IMR-90 (cell line): Measurements from ENCODE around the gene DOCK10. TPM values are rescaled to one million over a fixed set of nuclear protein-coding genes. Genes with fewer than 3 reads are reported as not detected.

ENCODE experiments used
- ATAC-seq: fragments of 200-7000 bp; cut with Tn5 transposase; 2 replicates; pipeline ENCODE4 v1.9.1; 2020; ENCODE audit warnings: low read depth, mild to moderate bottlenecking, moderate library complexity
- BruUV-seq: library from RNA; stranded (reverse); fragments of 400-500 nt; replicated peaks from 2 replicates; lab custom pipeline; 2021; lab: Mats Ljungman, UMichigan
- CTCF ChIA-PET: fragments of 300-600 bp; formaldehyde crosslinking; extraction: SDS; loops from one replicate; lab custom pipeline; 2021; ENCODE audit warnings: antibody characterized with exemption; lab: Yijun Ruan, JAX
- POLR2A ChIA-PET: fragments of 300-600 bp; sonication (Branson Sonifier 250); formaldehyde crosslinking; loops from one replicate; lab custom pipeline; 2022; ENCODE audit warnings: antibody characterized with exemption; ENCODE audit not compliant: unreplicated experiment; lab: Charles Lee
- DNase-seq: peaks from one replicate; pipeline ENCODE4 v3.0.0; 2013
- H2AFZ ChIP-seq: replicated peaks from 2 replicates; pipeline ENCODE3; 2013; ENCODE audit warnings: low read length, mild to moderate bottlenecking; ENCODE audit not compliant: poor library complexity
- H2AK5ac ChIP-seq: 2 replicates; pipeline ENCODE4 v1.6.1; 2013; ENCODE audit warnings: low read depth, low read length, inconsistent platforms
- H2AK9ac ChIP-seq: replicated peaks from 2 replicates; pipeline ENCODE3; 2013; ENCODE audit warnings: mild to moderate bottlenecking, low read depth, low read length, moderate library complexity; ENCODE audit not compliant: poor library complexity
- H2BK120ac ChIP-seq: 2 replicates; pipeline ENCODE4 v1.6.1; 2013; ENCODE audit warnings: low read depth, low read length, inconsistent platforms
- H2BK15ac ChIP-seq: 3 replicates; pipeline ENCODE4 v1.6.1; 2013; ENCODE audit warnings: low read depth, low read length, inconsistent platforms
- H2BK20ac ChIP-seq: 2 replicates; pipeline ENCODE4 v1.6.1; 2013; ENCODE audit warnings: low read depth, mild to moderate bottlenecking, inconsistent platforms, low read length, moderate library complexity
- H2BK5ac ChIP-seq: 2 replicates; pipeline ENCODE4 v1.6.1; 2013; ENCODE audit warnings: mild to moderate bottlenecking, low read depth, low read length, inconsistent platforms; ENCODE audit not compliant: poor library complexity, severe bottlenecking
- H3K14ac ChIP-seq: replicated peaks from 2 replicates; pipeline ENCODE4 v1.6.1; 2013; ENCODE audit warnings: low read depth, low read length, inconsistent platforms
- H3K18ac ChIP-seq: 2 replicates; pipeline ENCODE4 v1.6.1; 2013; ENCODE audit warnings: low read depth, low read length, control low read depth
- H3K23ac ChIP-seq: 2 replicates; pipeline ENCODE4 v1.6.1; 2013; ENCODE audit warnings: low read depth, low read length, inconsistent platforms
- H3K27ac ChIP-seq: 2 replicates; pipeline ENCODE4 v1.5.1; 2013; ENCODE audit warnings: mild to moderate bottlenecking, control low read depth, low read length; ENCODE audit not compliant: insufficient read depth
- H3K27me3 ChIP-seq: 2 replicates; pipeline ENCODE4 v1.6.1; 2013; ENCODE audit warnings: low read length; ENCODE audit not compliant: control insufficient read depth, insufficient read depth
- H3K36me3 ChIP-seq: 2 replicates; pipeline ENCODE4 v1.6.1; 2013; ENCODE audit warnings: low read length, mixed read lengths; ENCODE audit not compliant: control insufficient read depth, insufficient read depth
- H3K4ac ChIP-seq: 2 replicates; pipeline ENCODE4 v1.6.1; 2013; ENCODE audit warnings: low read depth, low read length, inconsistent platforms
- H3K4me1 ChIP-seq: 2 replicates; pipeline ENCODE4 v1.6.1; 2013; ENCODE audit warnings: low read length, mixed read lengths; ENCODE audit not compliant: control insufficient read depth, insufficient read depth
- H3K4me2 ChIP-seq: 2 replicates; pipeline ENCODE4 v1.6.1; 2013; ENCODE audit warnings: low read depth, mild to moderate bottlenecking, control low read depth, low read length, moderate library complexity
- H3K4me3 ChIP-seq: 2 replicates; pipeline ENCODE4 v1.5.1; 2013; ENCODE audit warnings: low read depth, mild to moderate bottlenecking, control low read depth, low read length, moderate library complexity; ENCODE audit not compliant: insufficient read depth
- H3K56ac ChIP-seq: 2 replicates; pipeline ENCODE4 v1.6.1; 2013; ENCODE audit warnings: low read length, inconsistent platforms; ENCODE audit not compliant: insufficient read depth; ENCODE audit errors: extremely low read depth
- H3K79me1 ChIP-seq, 2 experiments: 2 replicates each; pipeline ENCODE4 v1.6.1; 2013; ENCODE audit warnings: low read length in 2 of 2, inconsistent platforms in 1 of 2, low read depth in 1 of 2
- H3K9ac ChIP-seq: 2 replicates; pipeline ENCODE4 v1.6.1; 2013; ENCODE audit warnings: low read depth, low read length, control low read depth
- H3K9me1 ChIP-seq: 2 replicates; pipeline ENCODE4 v1.6.1; 2013; ENCODE audit warnings: low read length, inconsistent platforms; ENCODE audit not compliant: insufficient read depth
- H3K9me3 ChIP-seq: 2 replicates; pipeline ENCODE4 v1.6.1; 2013; ENCODE audit warnings: low read length; ENCODE audit not compliant: control insufficient read depth, insufficient read depth
- H4K20me1 ChIP-seq: 2 replicates; pipeline ENCODE4 v1.6.1; 2013; ENCODE audit warnings: low read length, inconsistent platforms; ENCODE audit not compliant: insufficient read depth
- H4K5ac ChIP-seq: 2 replicates; pipeline ENCODE4 v1.6.1; 2013; ENCODE audit warnings: mild to moderate bottlenecking, low read depth, low read length, control low read depth
- H4K8ac ChIP-seq, 2 experiments: 2 replicates each; pipeline ENCODE4 v1.6.1; 2013; ENCODE audit warnings: low read depth in 2 of 2, low read length in 2 of 2, control low read depth in 1 of 2, inconsistent platforms in 1 of 2
- H4K91ac ChIP-seq: 2 replicates; pipeline ENCODE4 v1.6.1; 2013; ENCODE audit warnings: low read depth, low read length, inconsistent platforms; ENCODE audit not compliant: insufficient read depth
- BHLHE40 ChIP-seq: fragments of 150-350 bp; IDR thresholded peaks from 2 replicates; pipeline ENCODE4 v1.6.1; 2016; ENCODE audit warnings: mild to moderate bottlenecking, low read depth, low read length
- NFE2L2 ChIP-seq: fragments of 150-350 bp; IDR thresholded peaks from 2 replicates; pipeline ENCODE4 v1.6.1; 2016; ENCODE audit warnings: low read depth, mild to moderate bottlenecking, low read length
- WGBS, 2 experiments: methylation state at CpG; one replicate each; pipeline versions ENCODE4 v1.1.5 to v1.1.7; 2013; ENCODE audit warnings: missing lambda C conversion rate in 2 of 2; ENCODE audit not compliant: insufficient read length in 1 of 2; ENCODE audit errors: extremely low coverage in 2 of 2; 5-methylcytosine and 5-hydroxymethylcytosine counted together
- dilution Hi-C: fragments of 300-500 bp; cut with HindIII; formaldehyde crosslinking; loops from one replicate; pipeline ENCODE4 v1.14.3; 2018; ENCODE audit warnings: low sequenced_read_pairs; ENCODE audit not compliant: unreplicated experiment
- in situ Hi-C: fragments of 300-500 bp; cut with MboI; formaldehyde crosslinking; loops from 3 replicates; pipeline ENCODE4 v1.14.3; 2019; ENCODE audit warnings: low sequenced_read_pairs, inconsistent platforms, mixed read lengths
- intact Hi-C: fragments of 100-400 bp; cut with micrococcal nuclease; formaldehyde crosslinking; loops from 2 replicates; pipeline ENCODE4 v1.10.0; 2022
- polyA plus RNA-seq, 3 experiments: library from polyadenylated mRNA; depleted of rRNA; stranded (reverse); fragments of >200 nt; gene quantifications; 2 replicates each; pipeline ENCODE4 v1.2.3, GENCODE V29; 2012; ENCODE audit warnings: low replicate concordance in 1 of 3
- total RNA-seq: library from RNA; depleted of rRNA; stranded (reverse); fragments of >200 nt; gene quantifications from 2 replicates; pipeline ENCODE4 v1.2.3, GENCODE V29; 2012
- TF ChIP-seq, protein P1 (sequence below): fragments of 150-350 bp; IDR thresholded peaks from 2 replicates; pipeline ENCODE4 v1.6.1; 2017; ENCODE audit warnings: mild to moderate bottlenecking, antibody characterized with exemption, low read length, low read depth

The DOCK10 gene
- total and polyA plus RNA-seq, 2 of the 4 experiments (the other 2 are of a cell fraction) = 58.6 to 75.3 TPM

GRCh38 chr2:224820283-224820991 is 221.8 kb downstream of the DOCK10 start:
- Histone ChIP-seq H3K36me3 (no peaks in the 10 kb centered on the region; the same call in 1 of the 2 replicates), H4K91ac (peak overlapping the region; percentile 49; the same call in 1 of the 2 replicates), H3K27ac (no peak overlapping the region), H2BK15ac (peak overlapping the region; percentile 20; the same call in 1 of the 3 replicates), H3K9ac (no peak overlapping the region), H2AFZ (no peak overlapping the region), H3K9me1 (peaks cover 10% of the 10 kb centered on the region; the same call in 1 of the 2 replicates), H3K27me3 (no peaks in the 10 kb centered on the region), H4K20me1 (no peaks in the 10 kb centered on the region), H4K5ac (0 out of 2 replicates have a peak overlapping the region, but pooled peaks have one; percentile 22), H3K79me1 (peaks cover 0 to 13% of the 10 kb centered on the region in 2 experiments; a peak in 3 of 4 replicates), H3K14ac (no peak overlapping the region), H3K9me3 (no peaks in the 10 kb centered on the region), H2BK5ac (peak overlapping the region; percentile 81), H2AK5ac (peak overlapping the region; percentile 17; the same call in 1 of the 2 replicates), H2BK120ac (peak overlapping the region; percentile 32), H2AK9ac (no peak overlapping the region), H3K23ac (0 out of 2 replicates have a peak overlapping the region, but pooled peaks have one; percentile 71), H3K4me3 (no peak overlapping the region), H3K4me1 (peaks cover 12% of the 10 kb centered on the region), H4K8ac (peak overlapping the region in 1 of 2 experiments; percentile 52; a peak in 1 of 4 replicates), H2BK20ac (peak overlapping the region; percentile 55; the same call in 1 of the 2 replicates), H3K4me2 (no peak overlapping the region), H3K4ac (peak overlapping the region; percentile 31), H3K56ac (no peak overlapping the region), H3K18ac (no peak overlapping the region)
- ATAC-seq (peak; percentile 21; the same call in 1 of the 2 replicates), DNase-seq (peak; percentile 68)
- 100% methylated on average over 1 of the region's 7 CpGs; no CpG with 5 or more reads in 1 of the 2 experiments for WGBS, 2 experiments
- intact Hi-C loops = loop anchor here (2.0 kb wide), 1 partner anchor 16 kb away; no protein-coding TSS in a partner anchor
- dilution Hi-C loops = no loop called here
- ChIA-PET CTCF (interaction anchor here (0.6 to 0.7 kb wide), 2 partner anchors 181 to 756 kb away, joined by 3 read pairs; no protein-coding TSS in a partner anchor), POLR2A (no interaction called here)
- in situ Hi-C loops = no loop called here
- TF ChIP-seq, protein P1, sequence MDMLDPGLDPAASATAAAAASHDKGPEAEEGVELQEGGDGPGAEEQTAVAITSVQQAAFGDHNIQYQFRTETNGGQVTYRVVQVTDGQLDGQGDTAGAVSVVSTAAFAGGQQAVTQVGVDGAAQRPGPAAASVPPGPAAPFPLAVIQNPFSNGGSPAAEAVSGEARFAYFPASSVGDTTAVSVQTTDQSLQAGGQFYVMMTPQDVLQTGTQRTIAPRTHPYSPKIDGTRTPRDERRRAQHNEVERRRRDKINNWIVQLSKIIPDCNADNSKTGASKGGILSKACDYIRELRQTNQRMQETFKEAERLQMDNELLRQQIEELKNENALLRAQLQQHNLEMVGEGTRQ = no peak
- TF ChIP-seq BHLHE40 = no peak
- no peak for TF ChIP-seq NFE2L2
- no TSS peak for BruUV-seq
